NCI-H460 (cell line): ENCODE measurements around the gene HHIP. TPM values are rescaled to one million over a fixed set of nuclear protein-coding genes. Genes with fewer than 3 reads are reported as not detected.

Source experiments
- DNase-seq: peaks from one replicate; pipeline ENCODE4 v3.0.0-alpha.2; 2016; ENCODE audit warnings: low read depth; ENCODE audit errors: extremely low read depth
- total RNA-seq: library from RNA; depleted of rRNA; stranded (reverse); fragments of >200 nt; shearing (Covaris generic); gene quantifications from 2 replicates; pipeline ENCODE4 v1.2.3, GENCODE V29; 2014

Gene HHIP
- total RNA-seq, 1 experiment from 2014 or later: 0.02 TPM

GRCh38 chr4:144653781-144654545 is 8.0 kb downstream of the HHIP start:
- no peak for DNase-seq

- no peak for DNase-seq
Observed at GRCh38 chr4:144655491-144655890, 9.5 kb downstream of the HHIP start.

GRCh38 chr4:144656850-144657249 is 10.9 kb downstream of the HHIP start:
- no peak for DNase-seq

GRCh38 chr4:144658015-144658567 is 12.1 kb downstream of the HHIP start:
- DNase-seq: no peak

- no peak for DNase-seq
Observed at GRCh38 chr4:144658903-144659302, 12.9 kb downstream of the HHIP start.

GRCh38 chr4:144659447-144659846 is 13.5 kb downstream of the HHIP start:
- DNase-seq: no peak

- DNase-seq: no peak
Observed at GRCh38 chr4:144663834-144664475, 18.0 kb downstream of the HHIP start.

GRCh38 chr4:144666539-144667175 is 20.7 kb downstream of the HHIP start:
- peak; percentile 27 for DNase-seq

GRCh38 chr4:144667500-144667899 is 21.5 kb downstream of the HHIP start:
- no peak for DNase-seq

GRCh38 chr4:144670776-144671175 is 24.8 kb downstream of the HHIP start:
- DNase-seq: no peak

- no peak for DNase-seq
Observed at GRCh38 chr4:144674711-144675110, 28.8 kb downstream of the HHIP start.

- DNase-seq: no peak
Observed at GRCh38 chr4:144681806-144682205, 35.9 kb downstream of the HHIP start.

- no peak for DNase-seq
Observed at GRCh38 chr4:144683516-144683915, 37.6 kb downstream of the HHIP start.

- no peak for DNase-seq
Observed at GRCh38 chr4:144685911-144686310, 40.0 kb downstream of the HHIP start.

GRCh38 chr4:144686921-144687320 is 41.0 kb downstream of the HHIP start:
- no peak for DNase-seq

- no peak for DNase-seq
Observed at GRCh38 chr4:144687466-144687865, 41.5 kb downstream of the HHIP start.

- no peak for DNase-seq
Observed at GRCh38 chr4:144688035-144688569, 42.1 kb downstream of the HHIP start.

- no peak for DNase-seq
Observed at GRCh38 chr4:144689125-144689524, 43.2 kb downstream of the HHIP start.

- DNase-seq: no peak
Observed at GRCh38 chr4:144695721-144696120, 49.8 kb downstream of the HHIP start.

GRCh38 chr4:144696376-144696775 is 50.4 kb downstream of the HHIP start:
- no peak for DNase-seq

GRCh38 chr4:144699565-144699964 is 53.6 kb downstream of the HHIP start:
- DNase-seq: no peak
